Effector CD8-positive, alpha-beta T cell (primary cell): ENCODE measurements around the gene UNC93A.

ENCODE experiments used
- DNase-seq: peaks from one replicate; lab custom pipeline; 2025; lab: John Stamatoyannopoulos, UW

The UNC93A gene

GRCh38 chr6:167293088-167293589 is 2.0 kb downstream of the UNC93A start:
- DNase-seq, result no peak

DNA sequence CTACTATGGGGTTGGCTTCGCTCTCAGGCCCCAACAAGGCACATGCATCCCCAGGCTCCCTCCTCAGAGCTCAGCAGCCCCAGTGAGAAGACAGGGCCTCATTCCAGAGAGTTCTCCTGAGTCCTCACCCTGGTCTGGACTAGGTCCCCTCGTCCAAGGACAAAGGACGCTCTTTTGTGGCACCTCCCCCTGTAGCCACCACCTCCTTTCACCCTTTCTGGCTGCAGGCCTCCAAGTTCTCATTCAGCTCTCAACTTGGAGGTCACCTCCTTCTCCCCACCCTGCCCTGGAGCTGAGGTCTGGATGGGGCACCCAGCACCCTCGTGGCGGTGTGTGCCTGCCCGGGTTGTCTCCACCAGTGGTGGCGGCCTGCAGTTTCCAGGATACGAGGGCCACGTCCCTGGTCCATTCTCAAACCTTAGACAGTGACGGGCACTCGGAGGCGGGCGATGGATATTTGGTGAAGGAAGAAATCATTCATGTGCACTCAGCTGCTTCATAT is 2.5 kb downstream of the UNC93A start:
- no peak for DNase-seq

GRCh38 chr6:167294241-167294640 is 3.1 kb downstream of the UNC93A start:
- no peak for DNase-seq

- no peak for DNase-seq
These were observed 3.8 kb downstream of the UNC93A start for GRCh38 chr6:167294651-167295494.

- DNase-seq, result no peak
These were observed 4.6 kb downstream of the UNC93A start for GRCh38 chr6:167295495-167296292.

DNA sequence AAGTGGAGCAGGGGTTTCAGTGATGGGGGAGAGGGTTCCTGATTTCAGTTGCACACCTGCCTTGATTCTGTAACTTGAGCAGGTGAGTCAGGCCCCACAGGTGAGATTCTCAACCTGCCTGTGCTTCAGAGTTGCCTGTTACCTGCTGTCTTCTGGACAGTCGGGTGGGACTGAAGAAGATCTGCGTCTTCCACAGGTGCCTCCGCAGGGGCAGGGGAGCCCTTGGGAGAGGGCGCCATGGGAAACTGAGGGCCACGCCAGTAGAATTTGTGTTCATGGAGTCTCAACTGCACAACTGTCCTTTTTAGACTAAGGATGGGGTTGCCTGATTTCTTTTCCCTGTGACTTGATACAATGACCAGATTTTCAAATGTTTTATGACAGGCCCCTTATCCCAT is 5.2 kb downstream of the UNC93A start:
- no peak for DNase-seq

- no peak for DNase-seq
These were observed 5.8 kb downstream of the UNC93A start for GRCh38 chr6:167296902-167297301.

GRCh38 chr6:167298127-167298526 is 7.0 kb downstream of the UNC93A start:
- DNase-seq, result no peak

GRCh38 chr6:167299641-167300308 is 8.7 kb downstream of the UNC93A start:
- no peak for DNase-seq

- no peak for DNase-seq
These were observed 10.0 kb downstream of the UNC93A start for GRCh38 chr6:167300902-167301777.

- no peak for DNase-seq
These were observed 11.0 kb downstream of the UNC93A start for GRCh38 chr6:167302074-167302473.

- no peak for DNase-seq
These were observed 11.7 kb downstream of the UNC93A start for GRCh38 chr6:167302796-167303195.

- no peak for DNase-seq
These were observed 12.8 kb downstream of the UNC93A start for GRCh38 chr6:167303675-167304625.

- no peak for DNase-seq
These were observed 13.8 kb downstream of the UNC93A start for GRCh38 chr6:167304912-167305311.

DNA sequence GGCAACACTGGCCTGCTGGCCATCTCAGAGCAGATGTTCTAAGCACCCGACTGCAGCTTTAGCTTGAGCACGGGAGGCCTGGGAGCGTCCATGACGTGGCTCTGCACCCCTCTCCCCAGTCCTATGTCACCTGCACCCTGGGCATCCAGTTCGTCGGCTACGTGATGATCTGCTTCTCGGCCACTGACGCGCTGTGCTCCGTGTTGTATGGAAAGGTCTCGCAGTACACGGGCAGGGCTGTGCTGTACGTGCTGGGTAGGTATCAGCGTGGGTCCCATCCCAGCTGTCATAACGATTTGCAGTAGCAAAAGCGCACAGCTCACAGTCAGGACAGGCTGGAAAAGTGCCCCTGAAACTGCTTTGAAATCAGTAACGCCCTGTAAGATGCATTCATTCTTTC is 14.7 kb downstream of the UNC93A start:
- DNase-seq, result no peak

GRCh38 chr6:167306401-167306998 is 15.4 kb downstream of the UNC93A start:
- DNase-seq, result no peak

- no peak for DNase-seq
These were observed 16.3 kb downstream of the UNC93A start for GRCh38 chr6:167307342-167307955.

DNA sequence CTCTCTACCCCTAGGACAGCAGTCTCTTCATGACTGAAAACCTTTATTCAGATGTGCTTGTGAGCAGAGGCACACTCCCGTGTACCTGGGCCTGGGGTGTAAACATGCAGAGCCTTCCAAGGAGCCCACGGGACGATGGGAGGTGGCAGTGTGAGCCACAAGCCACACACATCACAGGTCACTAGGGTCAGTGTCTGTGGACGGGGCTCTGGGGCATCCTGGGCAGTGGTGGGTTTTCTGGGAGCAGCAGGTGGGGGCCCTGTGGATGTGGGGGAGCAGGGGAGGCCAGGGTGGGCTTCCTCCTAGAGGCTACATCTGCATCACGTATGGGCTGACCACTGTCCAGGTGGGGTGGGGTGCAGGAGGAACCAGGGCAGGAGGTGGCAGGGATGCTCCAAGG is 17.1 kb downstream of the UNC93A start:
- no peak for DNase-seq
